GM18520 (cell line): Measurements from ENCODE around the gene NDUFA8.

ENCODE experiments used
- ATAC-seq: cut with Tn5 transposase; IDR thresholded peaks from one replicate; pipeline ENCODE4 v1.9.1; 2021; ENCODE audit not compliant: unreplicated experiment

NDUFA8 gene

DNA sequence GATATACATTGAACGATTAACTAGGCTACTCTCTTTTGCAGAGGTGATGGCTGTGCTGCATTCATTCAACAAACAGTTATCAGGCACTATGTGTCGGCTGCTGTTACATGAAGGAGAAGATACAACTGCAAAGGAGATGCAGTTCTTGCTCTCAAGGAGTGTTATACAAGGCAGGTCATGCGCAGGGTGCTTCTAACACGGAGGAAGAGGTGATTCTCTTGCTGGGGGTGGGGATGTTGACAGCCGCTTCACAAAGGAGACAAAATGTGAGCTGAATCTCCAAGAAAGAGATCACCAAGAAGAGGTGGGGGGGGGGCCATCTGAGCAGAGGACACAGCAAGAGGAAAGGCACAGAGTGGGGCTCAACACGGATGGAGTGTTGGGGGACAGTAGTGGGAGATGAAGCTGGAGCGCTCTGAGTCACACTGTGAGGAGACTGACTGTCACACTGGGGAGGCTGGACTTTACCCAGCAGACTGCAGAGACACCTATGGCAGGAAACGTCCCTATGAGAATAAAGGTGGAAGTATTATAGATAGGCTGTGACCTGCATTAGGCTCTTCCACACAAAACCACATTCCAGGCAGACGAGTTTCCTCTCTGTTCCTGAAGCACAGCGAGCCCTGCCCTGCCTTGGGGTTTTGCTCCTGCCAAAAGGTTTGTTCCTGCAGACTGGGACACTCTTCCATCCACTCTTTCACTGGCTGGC lies 20.9 kb downstream of the NDUFA8 start:
- ATAC-seq = no peak

- no peak for ATAC-seq
These were observed 24.1 kb downstream of the NDUFA8 start for GRCh38 chr9:122135529-122135859.

GRCh38 chr9:122134822-122135528 lies 24.6 kb downstream of the NDUFA8 start:
- ATAC-seq = no peak

DNA sequence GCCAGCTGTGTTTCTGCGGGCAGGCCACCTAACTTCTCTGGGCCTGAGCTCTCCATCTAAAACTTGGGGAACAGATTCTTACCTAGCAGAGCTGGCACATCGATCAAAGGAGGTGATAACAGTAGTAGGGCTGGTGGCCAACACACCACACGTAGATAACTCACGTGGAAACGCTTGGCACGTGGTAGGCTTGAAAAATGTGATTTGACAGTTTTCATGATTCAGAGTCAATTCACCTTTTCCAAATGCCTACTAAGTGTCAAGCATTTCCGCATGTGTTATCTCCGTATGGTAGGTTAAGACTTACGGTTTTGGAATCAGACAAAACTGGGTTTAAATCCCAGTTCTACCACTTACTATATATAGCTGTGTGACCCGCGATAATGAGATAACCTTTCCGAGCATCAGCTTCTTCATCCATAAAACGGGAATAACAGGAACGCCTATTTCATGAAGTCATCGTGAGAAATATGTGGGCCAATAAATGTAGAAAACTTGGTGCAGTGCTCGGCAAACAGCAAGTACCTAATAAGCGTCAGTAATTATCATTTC lies 25.5 kb downstream of the NDUFA8 start:
- no peak for ATAC-seq

DNA sequence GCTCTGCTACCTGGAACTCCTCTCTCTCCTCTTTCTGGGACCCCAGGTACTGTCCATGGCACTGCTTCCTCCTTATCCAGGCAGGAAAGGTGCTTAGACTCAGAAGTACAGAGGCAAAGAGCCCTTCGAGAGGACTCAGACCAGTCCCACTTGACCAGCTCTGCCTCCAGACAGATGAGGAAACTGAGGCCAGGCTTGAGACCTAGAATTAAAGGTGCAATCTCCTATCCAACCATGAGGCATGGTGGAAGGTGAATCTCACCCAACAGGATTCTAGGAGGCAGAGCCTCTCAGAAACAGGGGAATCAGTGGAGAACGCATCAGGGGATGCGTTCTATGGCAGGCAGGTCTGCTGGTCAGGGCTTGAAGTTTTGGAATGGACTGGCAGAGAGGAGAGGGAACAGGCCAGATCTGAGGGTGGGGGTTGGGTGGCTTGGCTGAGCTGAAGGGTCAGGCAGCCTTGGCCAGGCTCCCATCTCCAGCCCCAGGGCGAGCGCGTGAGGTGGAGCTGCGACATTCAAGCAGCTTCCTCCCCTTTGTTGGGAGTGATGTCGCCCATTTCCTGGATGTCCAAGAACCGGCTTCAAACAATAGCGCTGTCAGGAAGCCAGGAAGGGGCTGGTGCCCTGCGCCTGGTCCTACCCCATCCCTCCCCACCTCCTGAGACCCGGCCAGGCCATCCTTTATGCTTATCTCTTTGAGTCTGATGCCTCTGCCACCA lies 26.2 kb downstream of the NDUFA8 start:
- no peak for ATAC-seq

DNA sequence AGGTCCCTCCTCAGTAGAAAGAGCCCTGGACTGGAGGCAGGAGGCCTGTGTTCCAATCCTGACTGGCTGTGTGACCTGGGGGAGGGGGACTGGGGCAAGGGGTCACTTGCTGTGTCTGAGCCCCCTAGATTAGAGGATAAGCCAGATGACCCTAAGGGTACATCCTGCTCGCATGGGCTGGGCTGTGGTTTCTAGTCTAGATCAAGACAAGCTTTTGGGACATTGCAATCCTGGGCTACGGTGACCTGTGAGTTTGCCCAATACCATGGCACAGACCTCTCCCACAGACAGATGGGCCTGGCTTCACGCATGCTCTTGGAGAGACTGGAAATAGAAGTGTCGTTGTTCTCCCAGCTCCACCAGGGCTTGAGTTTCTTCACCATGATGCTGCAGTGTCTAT lies 27.0 kb downstream of the NDUFA8 start:
- no peak for ATAC-seq

DNA sequence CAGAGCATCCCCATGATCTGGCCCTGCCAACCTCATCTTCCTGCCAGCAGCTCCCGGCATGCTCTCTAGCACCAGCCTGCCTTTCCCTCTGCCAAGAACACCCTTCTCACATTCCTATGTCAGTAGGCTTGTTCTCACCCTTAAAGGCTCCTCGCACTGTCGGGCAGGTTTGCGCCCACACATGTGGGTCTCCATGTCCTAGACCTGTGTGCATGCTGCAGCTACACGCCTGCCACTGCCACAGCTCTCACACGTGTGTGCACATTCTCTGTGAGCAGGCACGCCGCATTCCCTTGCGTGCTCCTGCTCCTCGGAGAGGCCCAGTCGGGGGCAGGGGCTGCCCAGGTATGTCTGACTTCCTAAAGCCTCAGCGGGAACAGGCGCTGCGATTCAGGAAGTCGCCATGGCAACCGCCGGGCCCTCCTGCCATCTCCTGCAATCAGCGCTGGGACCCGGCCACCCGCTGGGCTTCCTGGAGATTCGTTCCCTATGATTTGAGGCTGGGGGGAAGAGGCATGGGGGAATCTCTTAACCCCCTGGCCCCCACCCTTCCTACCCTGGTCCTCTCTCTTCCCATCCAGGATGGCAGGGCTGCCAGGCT lies 28.1 kb downstream of the NDUFA8 start:
- ATAC-seq = no peak

DNA sequence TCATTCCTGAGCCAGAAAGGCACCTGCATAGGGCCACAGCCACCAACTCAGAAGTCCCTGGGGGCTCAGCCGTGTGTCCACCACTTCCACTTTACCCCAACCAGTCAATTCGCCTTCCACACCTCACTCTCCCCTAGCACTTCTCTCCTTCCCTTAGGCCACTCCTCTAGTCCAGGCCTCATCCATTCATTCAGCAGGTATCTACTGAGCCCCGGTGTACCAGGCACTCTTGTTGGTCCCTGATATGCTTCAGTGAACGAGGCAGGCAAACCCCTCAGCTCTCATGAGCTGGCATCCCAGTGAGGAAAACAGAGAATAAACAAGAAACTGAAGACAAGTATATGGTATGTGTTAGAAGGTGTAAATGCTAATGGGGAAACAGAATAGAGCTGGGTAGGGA lies 28.7 kb downstream of the NDUFA8 start:
- no peak for ATAC-seq

GRCh38 chr9:122129969-122130368 lies 29.6 kb downstream of the NDUFA8 start:
- ATAC-seq = no peak

DNA sequence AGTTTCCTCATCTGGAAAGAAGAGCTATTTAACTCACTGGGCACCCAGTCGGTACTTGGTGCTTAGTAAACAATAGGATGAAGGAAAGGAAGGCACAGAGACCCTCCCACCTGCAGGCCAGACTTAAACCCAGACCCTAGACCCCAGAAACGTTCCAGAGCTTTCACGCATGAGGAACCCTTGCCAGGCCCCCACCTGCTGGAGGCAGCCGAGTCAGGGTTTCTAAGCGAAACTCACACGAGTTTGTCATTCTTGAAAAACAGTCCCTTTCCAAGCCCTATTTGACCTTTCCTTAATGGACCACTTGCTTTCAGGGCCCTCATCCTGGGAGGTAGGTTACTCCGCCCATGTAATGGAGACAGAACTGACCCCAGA lies 30.6 kb downstream of the NDUFA8 start:
- ATAC-seq = no peak

GRCh38 chr9:122128007-122128968 lies 31.3 kb downstream of the NDUFA8 start:
- ATAC-seq = no peak

GRCh38 chr9:122127396-122127798 lies 32.2 kb downstream of the NDUFA8 start:
- ATAC-seq = no peak

DNA sequence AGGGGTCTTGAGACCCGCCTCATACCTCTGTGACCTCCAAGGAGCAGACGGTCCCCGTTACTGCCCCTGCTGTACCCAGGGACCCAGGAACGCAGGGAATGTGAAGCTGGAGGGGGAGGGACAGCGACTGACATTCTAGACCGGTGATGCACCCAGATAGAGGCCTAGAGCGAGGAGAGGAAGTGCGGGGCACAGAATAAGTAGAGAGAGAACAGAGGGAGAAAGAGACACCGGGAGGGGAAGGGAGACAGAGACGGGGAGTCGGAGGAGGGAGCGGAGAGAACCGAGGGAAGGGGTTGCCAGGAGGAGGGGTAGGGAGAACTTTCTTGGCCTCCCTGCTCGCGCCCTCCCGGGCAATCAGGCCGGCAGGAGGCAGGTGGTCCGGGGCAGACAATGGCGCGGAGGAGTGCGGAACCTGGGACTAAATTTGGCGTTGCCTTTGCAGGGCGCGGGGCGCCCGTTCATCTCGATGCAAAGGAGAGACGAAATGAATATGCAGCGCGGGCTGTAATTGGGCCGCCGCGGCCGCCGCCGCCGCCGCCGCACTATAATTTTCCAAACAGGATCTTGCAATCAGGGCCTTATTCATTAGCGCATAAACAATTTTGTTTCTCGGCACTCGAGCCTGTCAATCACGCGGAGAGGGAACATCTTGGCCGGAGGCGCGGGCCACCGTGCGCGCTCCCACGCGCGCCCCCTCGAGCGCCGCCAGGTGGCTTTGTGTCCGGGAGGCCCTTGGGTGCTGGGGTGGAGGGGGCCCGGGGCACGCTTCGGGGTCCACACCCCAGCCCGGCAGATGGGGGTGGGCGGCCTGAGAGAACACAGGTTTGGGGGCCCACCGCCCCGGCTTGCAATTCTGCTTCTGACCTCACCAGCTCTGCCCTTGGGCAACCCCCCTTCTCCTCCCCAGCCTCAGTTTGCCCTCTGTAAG lies 33.0 kb downstream of the NDUFA8 start:
- ATAC-seq = no peak

DNA sequence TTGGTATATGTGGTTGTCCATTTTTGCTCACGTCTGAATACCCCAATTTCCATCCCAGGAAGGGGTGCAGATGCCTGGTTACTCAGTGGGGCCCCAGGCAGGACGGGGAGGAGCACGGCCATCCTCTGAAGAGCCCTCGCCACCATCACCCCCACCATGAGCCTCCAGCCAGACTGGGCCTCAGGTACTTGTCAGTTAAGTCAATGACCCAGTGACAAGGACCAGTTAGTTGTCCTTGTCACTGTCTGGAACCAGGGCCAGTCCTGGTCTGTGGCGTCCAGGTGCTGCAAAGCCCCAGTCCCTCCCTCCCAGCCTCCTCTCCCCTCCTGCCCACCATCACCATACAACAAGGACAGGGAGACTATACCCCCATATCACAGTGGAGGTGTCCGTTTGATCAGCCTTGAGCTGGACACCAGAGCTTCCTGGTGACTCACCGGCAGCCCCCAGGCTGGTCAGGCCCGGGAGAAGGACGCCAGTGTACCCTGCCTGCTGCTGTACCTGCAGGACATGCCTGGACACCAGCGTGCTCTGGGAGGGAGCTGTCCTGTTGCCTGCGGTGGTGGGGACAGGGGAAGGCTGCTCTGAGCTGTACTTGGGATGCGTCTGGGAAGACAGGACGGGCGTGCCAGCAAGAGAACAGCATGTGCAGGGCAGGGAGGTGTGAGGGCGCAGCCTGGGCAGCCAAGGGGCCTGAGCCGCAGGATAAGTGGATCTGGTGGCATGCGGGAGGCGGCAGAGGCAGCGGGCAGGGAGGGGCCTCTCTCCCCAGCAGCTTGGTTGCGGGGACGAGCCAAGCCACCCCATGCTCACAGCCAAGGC lies 33.9 kb downstream of the NDUFA8 start:
- ATAC-seq = no peak

DNA sequence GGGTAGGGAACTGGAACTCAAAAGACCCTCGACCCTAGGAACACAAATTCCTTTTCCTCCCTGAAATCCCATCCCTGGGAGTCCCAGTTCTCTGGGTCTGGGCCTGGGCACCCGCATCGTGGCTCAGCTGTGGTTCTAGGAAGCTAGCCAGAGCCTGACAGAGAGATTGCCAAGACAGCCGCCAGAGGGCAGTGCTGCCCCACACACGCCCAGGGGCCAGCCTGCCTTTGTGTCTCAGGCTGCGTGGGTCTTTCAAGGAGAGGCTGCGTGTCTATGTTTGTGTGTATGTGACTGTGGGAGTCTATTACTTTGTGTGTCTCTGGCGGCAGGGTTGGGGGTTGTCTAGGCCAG lies 34.4 kb downstream of the NDUFA8 start:
- ATAC-seq = no peak

GRCh38 chr9:122124528-122124927 lies 35.1 kb downstream of the NDUFA8 start:
- no peak for ATAC-seq

- ATAC-seq = no peak
These were observed 35.5 kb downstream of the NDUFA8 start for GRCh38 chr9:122124048-122124447.

DNA sequence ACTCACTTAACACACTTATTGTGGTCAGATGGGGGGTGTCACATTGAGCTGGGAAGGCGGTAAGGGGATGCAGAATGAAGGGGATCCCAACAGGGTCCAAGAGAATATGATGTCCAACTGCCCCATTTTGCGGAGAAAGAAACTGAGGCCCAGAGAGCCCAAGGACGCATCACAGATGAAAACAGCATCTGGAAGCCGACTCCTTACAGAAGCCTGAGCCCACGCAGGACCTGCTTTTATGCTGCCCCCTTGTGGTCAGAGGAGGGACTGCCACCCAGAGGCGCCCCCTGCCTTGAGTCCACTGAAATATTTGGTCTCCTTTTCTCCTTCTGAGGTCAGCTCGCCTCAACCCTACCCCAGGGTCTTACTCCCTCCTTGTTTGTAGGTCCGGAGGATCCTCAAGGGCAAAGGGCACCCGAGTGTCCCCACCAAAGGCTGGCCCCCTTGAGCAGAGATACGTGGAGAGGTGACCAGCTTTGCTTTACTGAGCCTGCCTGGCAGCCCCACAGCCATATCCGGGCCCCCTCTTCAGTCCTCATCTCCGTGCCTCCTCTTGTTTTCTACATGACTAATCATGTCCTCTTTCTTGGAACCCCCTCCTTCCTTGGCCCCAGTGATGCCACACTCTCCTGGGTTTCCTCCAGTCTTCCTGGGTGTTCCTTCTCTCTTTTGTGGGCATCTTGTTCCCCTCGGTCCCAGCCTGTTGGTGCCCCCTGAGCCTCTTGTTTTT lies 36.5 kb downstream of the NDUFA8 start:
- ATAC-seq = no peak
